Activated B cell treated with CpG ODN at 0.5 μM for 24 hours (primary cell): ENCODE results near the gene LMOD1. TPM values are rescaled to one million over a fixed set of nuclear protein-coding genes. Genes with fewer than 3 reads are reported as not detected.

ENCODE experiments used
- ATAC-seq: fragments of 200-7000 bp; cut with Tn5 transposase; one replicate; pipeline ENCODE4 v1.10.0; 2021; ENCODE audit warnings: low read depth, mild to moderate bottlenecking, moderate library complexity
- CTCF ChIA-PET: fragments of 350-600 bp; sonication (Branson Sonifier 250); formaldehyde crosslinking; loops from one replicate; lab custom pipeline; 2021; ENCODE audit warnings: antibody characterized with exemption; lab: Charles Lee
- POLR2A ChIA-PET: fragments of 350-600 bp; sonication (Branson Sonifier 250); formaldehyde crosslinking; loops from one replicate; lab custom pipeline; 2021; ENCODE audit warnings: antibody characterized with exemption; lab: Charles Lee
- DNase-seq: peaks from one replicate; pipeline ENCODE4 v3.0.0; 2022
- H3K27ac Mint-ChIP-seq: one replicate; pipeline ENCODE4 v1.8.0; 2020; ENCODE audit warnings: mixed read lengths
- H3K27me3 Mint-ChIP-seq: one replicate; pipeline ENCODE4 v1.8.0; 2021; ENCODE audit warnings: mixed read lengths
- H3K36me3 Mint-ChIP-seq: one replicate; pipeline ENCODE4 v1.8.0; 2021; ENCODE audit warnings: low read depth, mixed read lengths
- H3K4me1 Mint-ChIP-seq: one replicate; pipeline ENCODE4 v1.8.0; 2021; ENCODE audit warnings: mixed read lengths
- H3K4me3 Mint-ChIP-seq: one replicate; pipeline ENCODE4 v1.8.0; 2020; ENCODE audit warnings: mild to moderate bottlenecking, mixed read lengths
- H3K9me3 Mint-ChIP-seq: one replicate; pipeline ENCODE4 v1.8.0; 2020; ENCODE audit warnings: mixed read lengths
- CTCF ChIP-seq: fragments of 200-600 bp; IDR thresholded peaks from one replicate; pipeline ENCODE4 v1.8.0; 2022; ENCODE audit warnings: antibody characterized with exemption, mild to moderate bottlenecking
- intact Hi-C: fragments of 100-400 bp; cut with micrococcal nuclease; formaldehyde crosslinking; loops from one replicate; pipeline ENCODE4 v1.15.1; 2024
- total RNA-seq: library from RNA; stranded (reverse); gene quantifications from 2 replicates; pipeline ENCODE4 v1.2.3, GENCODE V29; 2022

Gene LMOD1
- total RNA-seq, 1 donor from 2014 or later, result not detected

DNA sequence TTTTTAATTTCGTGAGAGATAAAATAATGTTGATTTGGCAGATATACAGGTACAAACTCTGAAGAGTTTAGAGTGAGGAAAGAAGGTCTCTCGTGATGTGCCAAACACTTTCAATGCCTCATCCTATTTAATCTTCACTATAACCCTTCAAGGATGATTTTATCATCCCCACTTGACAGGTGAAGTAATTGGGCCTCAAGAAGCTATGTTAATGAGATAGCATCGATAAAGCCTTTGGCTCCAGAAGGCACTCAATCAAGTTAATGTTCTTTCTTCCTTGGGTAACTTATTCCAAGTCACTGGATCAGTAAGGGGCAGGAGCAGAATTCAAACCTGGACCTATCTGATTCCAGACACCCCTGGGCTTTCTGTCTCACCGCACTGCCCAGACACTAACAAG lies 7.2 kb downstream of the LMOD1 start:
- Mint-ChIP-seq H3K4me1 (no peaks in the 10 kb centered on the region), H3K27me3 (peaks cover 16% of the 10 kb centered on the region), H3K9me3 (no peaks in the 10 kb centered on the region), H3K27ac (no peak overlapping the region), H3K36me3 (no peaks in the 10 kb centered on the region), H3K4me3 (no peak overlapping the region)
- DNase-seq, result no peak
- intact Hi-C loops, result no loop called here
- ChIA-PET POLR2A (no interaction called here), CTCF (no interaction called here)
- ATAC-seq, result no peak
- no peak for TF ChIP-seq CTCF

DNA sequence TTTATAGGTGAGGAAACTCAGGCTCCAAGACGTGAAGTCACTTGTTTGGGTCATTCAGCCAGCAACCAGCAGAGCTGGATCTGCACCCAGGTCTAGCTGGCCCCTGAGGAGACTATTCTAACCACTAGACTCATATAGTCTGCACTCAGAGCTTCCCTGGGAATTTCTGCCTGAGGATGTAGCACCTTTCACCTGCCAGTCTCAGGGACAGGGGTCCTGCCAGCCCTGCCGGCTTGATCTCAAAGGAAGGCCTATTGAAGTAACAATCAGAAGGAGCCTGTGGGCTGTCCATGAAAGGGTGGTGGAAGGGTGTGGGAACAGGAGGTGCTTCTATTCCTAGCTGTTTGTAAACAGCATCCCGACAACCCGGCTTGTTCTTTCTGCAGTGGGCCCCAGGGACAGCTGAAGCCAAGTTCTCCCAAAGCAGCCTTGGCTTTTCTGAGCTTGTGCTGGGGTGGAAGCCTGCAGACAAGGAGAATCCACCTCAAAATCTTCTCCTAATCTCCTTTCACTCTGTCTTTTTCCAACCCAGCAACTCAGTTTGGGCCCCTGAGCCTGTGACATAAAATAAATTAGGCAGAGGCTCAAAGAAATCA lies 7.8 kb downstream of the LMOD1 start:
- intact Hi-C loops, result no loop called here
- no peaks in the 10 kb centered on the region for H3K9me3 Mint-ChIP-seq
- H3K36me3 Mint-ChIP-seq, result no peaks in the 10 kb centered on the region
- DNase-seq (no peak), ATAC-seq (no peak)
- ChIA-PET CTCF (no interaction called here), POLR2A (no interaction called here)
- no peak overlapping the region for H3K27ac Mint-ChIP-seq
- no peaks in the 10 kb centered on the region for H3K4me1 Mint-ChIP-seq
- H3K4me3 Mint-ChIP-seq, result no peak overlapping the region
- H3K27me3 Mint-ChIP-seq, result peaks cover 11% of the 10 kb centered on the region
- no peak for TF ChIP-seq CTCF

GRCh38 chr1:201937624-201938213 lies 8.6 kb downstream of the LMOD1 start:
- Mint-ChIP-seq H3K36me3 (no peaks in the 10 kb centered on the region), H3K4me3 (no peak overlapping the region), H3K27me3 (peaks cover 12% of the 10 kb centered on the region), H3K4me1 (no peaks in the 10 kb centered on the region), H3K9me3 (no peaks in the 10 kb centered on the region), H3K27ac (no peak overlapping the region)
- POLR2A ChIA-PET, result no interaction called here
- DNase-seq, result no peak
- CTCF ChIA-PET, result no interaction called here
- TF ChIP-seq CTCF, result no peak
- intact Hi-C loops, result no loop called here
- no peak for ATAC-seq

DNA sequence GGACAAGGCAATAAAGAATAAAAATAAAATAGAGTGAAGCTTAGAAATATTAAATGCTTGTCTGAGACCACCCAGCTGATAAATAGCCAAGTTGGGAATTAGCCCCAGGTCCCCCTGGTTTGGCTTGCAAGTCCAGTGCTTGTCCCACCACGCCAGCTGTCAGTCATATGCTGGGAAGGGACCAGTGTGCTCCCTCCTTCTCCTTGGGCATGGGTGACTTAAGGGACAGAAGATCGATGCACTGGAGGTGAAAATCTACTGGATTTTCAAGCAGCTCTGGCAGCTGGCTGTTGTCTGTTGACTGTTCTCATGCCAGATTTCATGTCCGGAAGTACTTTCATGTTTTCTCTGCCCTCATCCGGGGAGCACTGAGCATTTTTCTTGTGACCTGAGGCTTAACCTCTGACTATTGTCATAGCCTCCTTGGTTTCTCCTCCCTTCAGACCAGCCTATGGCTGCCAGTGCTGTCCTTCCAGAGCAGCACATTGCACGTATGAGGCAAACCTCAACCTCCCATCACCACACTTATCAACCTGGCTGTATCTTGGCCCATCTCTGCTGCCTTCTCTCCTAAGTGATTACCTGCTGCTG lies 12.4 kb downstream of the LMOD1 start:
- no peak overlapping the region for H3K27ac Mint-ChIP-seq
- no peak for TF ChIP-seq CTCF
- intact Hi-C loops, result no loop called here
- no peaks in the 10 kb centered on the region for H3K4me1 Mint-ChIP-seq
- no peak overlapping the region for H3K4me3 Mint-ChIP-seq
- no peaks in the 10 kb centered on the region for H3K36me3 Mint-ChIP-seq
- POLR2A ChIA-PET, result no interaction called here
- no peak for ATAC-seq
- H3K27me3 Mint-ChIP-seq, result peaks cover 7% of the 10 kb centered on the region
- no peaks in the 10 kb centered on the region for H3K9me3 Mint-ChIP-seq
- no peak for DNase-seq
- CTCF ChIA-PET, result no interaction called here

DNA sequence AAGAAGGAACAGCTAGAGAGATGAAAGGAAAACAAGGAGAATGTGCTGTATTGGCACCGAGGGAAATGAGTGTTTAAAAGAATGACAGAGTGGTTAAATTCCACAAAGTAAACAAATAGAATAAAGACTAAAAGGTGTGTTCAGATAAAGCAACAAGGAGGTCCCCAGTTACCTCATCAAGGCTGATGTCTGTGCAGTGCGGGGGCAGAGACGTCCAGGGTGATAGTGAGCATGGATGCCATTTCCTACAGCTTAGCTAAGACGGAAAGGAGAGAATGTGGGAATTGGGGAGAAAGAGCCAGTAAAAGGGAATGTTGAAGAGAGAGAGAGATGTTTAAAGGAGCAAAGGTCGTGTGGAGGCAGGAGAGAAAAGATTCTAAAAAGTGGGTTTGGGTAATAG lies 15.5 kb downstream of the LMOD1 start:
- no peak for TF ChIP-seq CTCF
- ChIA-PET POLR2A (no interaction called here), CTCF (no interaction called here)
- no peak for ATAC-seq
- Mint-ChIP-seq H3K4me1 (no peaks in the 10 kb centered on the region), H3K27me3 (peaks cover 5% of the 10 kb centered on the region), H3K27ac (no peak overlapping the region), H3K4me3 (no peak overlapping the region), H3K9me3 (no peaks in the 10 kb centered on the region), H3K36me3 (no peaks in the 10 kb centered on the region)
- DNase-seq, result no peak
- intact Hi-C loops, result no loop called here
